Esophagus muscularis mucosa (tissue), 4 donors: ENCODE measurements around the gene ALDOB. TPM values are rescaled to one million over a fixed set of nuclear protein-coding genes. Genes with fewer than 3 reads are reported as not detected.

Source experiments
- DNase-seq: peaks from one replicate; pipeline ENCODE4 v3.0.0-alpha.2; 2017; ENCODE audit errors: extremely low spot score
- H3K27ac ChIP-seq, 4 donors: fragments of 200-600 bp; sonication (generic); replicated peaks in 1 of 4; 1 replicate in 3 of 4; 2 replicates in 1 of 4; pipeline ENCODE4 v1.5.1; 2016 to 2019; ENCODE audit warnings: mild to moderate bottlenecking in 1 of 4
- H3K27me3 ChIP-seq, 4 donors: fragments of 200-600 bp; sonication (generic); one replicate each; pipeline versions ENCODE4 v1.5.1 to v1.6.0; 2016 to 2019
- H3K36me3 ChIP-seq, 4 donors: fragments of 200-600 bp; sonication (generic); one replicate each; pipeline ENCODE4 v1.5.1; 2016 to 2019
- H3K4me1 ChIP-seq, 4 donors: fragments of 200-600 bp; sonication (generic); one replicate each; pipeline ENCODE4 v1.5.1; 2016 to 2019
- H3K4me3 ChIP-seq, 4 donors: fragments of 200-600 bp; sonication (generic); 1 replicate in 2 of 4; 2 replicates in 2 of 4; pipeline ENCODE4 v1.5.1; 2016 to 2019; ENCODE audit warnings: mild to moderate bottlenecking in 4 of 4, moderate library complexity in 1 of 4
- H3K9me3 ChIP-seq, 4 donors: fragments of 200-600 bp; sonication (generic); 1 replicate in 3 of 4; 2 replicates in 1 of 4; pipeline ENCODE4 v1.5.1; 2016 to 2019
- CTCF ChIP-seq, 3 experiments: fragments of 200-600 bp in 2 of 3; fragments of 450-650 bp in 1 of 3; sonication (generic) in 2 of 3; IDR thresholded peaks; one replicate each; pipeline ENCODE4 v1.5.1; 2017 to 2019; ENCODE audit warnings: antibody characterized with exemption in 3 of 3, mild to moderate bottlenecking in 2 of 3, moderate library complexity in 1 of 3
- EP300 ChIP-seq: sonication (generic); formaldehyde crosslinking; IDR thresholded peaks from one replicate; pipeline ENCODE4 v1.6.1; 2017; ENCODE audit warnings: antibody characterized with exemption
- POLR2A ChIP-seq: fragments of 450-650 bp; IDR thresholded peaks from one replicate; pipeline ENCODE4 v1.6.1; 2017; ENCODE audit warnings: antibody characterized with exemption, moderate library complexity, mild to moderate bottlenecking, low read depth
- POLR2AphosphoS5 ChIP-seq, 2 donors: sonication (generic); formaldehyde crosslinking; IDR thresholded peaks; one replicate each; pipeline ENCODE4 v1.6.1; 2017; ENCODE audit warnings: antibody characterized with exemption in 2 of 2
- WGBS: methylation state at CpG from one replicate; pipeline ENCODE4 v1.1.5; 2018; 5-methylcytosine and 5-hydroxymethylcytosine counted together
- intact Hi-C: fragments of 100-400 bp; cut with DNase I; formaldehyde crosslinking; loops from one replicate; pipeline ENCODE4 v1.15.1; 2023
- total RNA-seq, 4 donors: library from RNA; depleted of rRNA; stranded (reverse); fragments of >200 nt; gene quantifications; one replicate each; pipeline versions ENCODE4 v1.1.0 to v1.2.1, GENCODE V29; 2016

Gene ALDOB
- total RNA-seq, 4 donors from 2014 or later = 0.23 to 0.33 TPM; not detected in 2

GRCh38 chr9:101419863-101420262, 15.7 kb downstream of the ALDOB start:
- WGBS = 87% methylated on average over 2 of the region's 2 CpGs
- DNase-seq = no peak
- H3K4me1 ChIP-seq = no peaks in the 10 kb centered on the region
- no peaks in the 10 kb centered on the region for H3K27me3 ChIP-seq
- H3K36me3 ChIP-seq = peaks cover 0 to 3% (median 0%) of the 10 kb centered on the region in 4 donors
- H3K27ac ChIP-seq = no peak overlapping the region
- intact Hi-C loops = no loop called here
- peaks cover 0 to 39% (median 31%) of the 10 kb centered on the region in 4 donors for H3K9me3 ChIP-seq
- no peak overlapping the region for H3K4me3 ChIP-seq
- TF ChIP-seq POLR2A = no peak
- TF ChIP-seq EP300 = no peak
- no peak for TF ChIP-seq CTCF (IDR thresholded peaks at IDR 0.05)
- TF ChIP-seq POLR2AphosphoS5 (IDR thresholded peaks at IDR 0.05) = no peak

GRCh38 chr9:101418518-101419430, 16.8 kb downstream of the ALDOB start:
- Histone ChIP-seq H3K9me3 (peaks cover 0 to 49% (median 41%) of the 10 kb centered on the region in 4 donors), H3K4me3 (no peak overlapping the region), H3K27me3 (no peaks in the 10 kb centered on the region), H3K4me1 (no peaks in the 10 kb centered on the region), H3K27ac (no peak overlapping the region), H3K36me3 (peaks cover 0 to 3% (median 0%) of the 10 kb centered on the region in 4 donors)
- TF ChIP-seq CTCF (IDR thresholded peaks at IDR 0.05) (no peak), POLR2AphosphoS5 (IDR thresholded peaks at IDR 0.05) (no peak), POLR2A (no peak), EP300 (no peak)
- no peak for DNase-seq
- 70% methylated on average over 7 of the region's 7 CpGs for WGBS
- intact Hi-C loops = no loop called here

GRCh38 chr9:101417977-101418376, 17.6 kb downstream of the ALDOB start:
- DNase-seq = no peak
- H3K36me3 ChIP-seq = peaks cover 0 to 3% (median 0%) of the 10 kb centered on the region in 4 donors
- intact Hi-C loops = no loop called here
- TF ChIP-seq POLR2AphosphoS5 (IDR thresholded peaks at IDR 0.05) (no peak), CTCF (IDR thresholded peaks at IDR 0.05) (no peak), EP300 (no peak), POLR2A (no peak)
- no peaks in the 10 kb centered on the region for H3K27me3 ChIP-seq
- peaks cover 5 to 57% (median 49%) of the 10 kb centered on the region in 4 donors for H3K9me3 ChIP-seq
- H3K27ac ChIP-seq = no peak overlapping the region
- no peaks in the 10 kb centered on the region for H3K4me1 ChIP-seq
- H3K4me3 ChIP-seq = no peak overlapping the region

DNA sequence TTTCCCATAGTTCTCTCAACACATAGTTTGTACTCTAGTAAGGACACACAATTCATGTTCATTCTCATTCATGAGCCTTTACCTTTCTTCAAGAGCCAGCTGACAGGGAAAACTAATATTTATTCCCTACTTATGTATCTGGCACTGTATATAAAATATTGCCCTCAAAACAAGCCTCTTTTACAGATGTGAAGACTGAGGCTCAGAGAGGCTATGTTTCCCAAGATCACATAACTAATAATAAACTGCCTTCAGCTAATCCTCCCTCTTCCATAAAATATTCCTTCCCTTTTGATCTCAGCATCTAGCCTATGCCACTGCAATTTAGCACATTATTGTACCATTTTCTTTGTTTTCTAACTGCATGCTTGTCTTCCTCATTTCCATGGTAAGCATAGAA, 18.2 kb downstream of the ALDOB start:
- DNase-seq = no peak
- peaks cover 0 to 3% (median 0%) of the 10 kb centered on the region in 4 donors for H3K36me3 ChIP-seq
- no peaks in the 10 kb centered on the region for H3K4me1 ChIP-seq
- intact Hi-C loops = no loop called here
- peaks cover 5 to 63% (median 55%) of the 10 kb centered on the region in 4 donors for H3K9me3 ChIP-seq
- no peaks in the 10 kb centered on the region for H3K27me3 ChIP-seq
- no peak overlapping the region for H3K4me3 ChIP-seq
- H3K27ac ChIP-seq = no peak overlapping the region
- no peak for TF ChIP-seq EP300

GRCh38 chr9:101415578-101415977, 20.0 kb downstream of the ALDOB start:
- DNase-seq = no peak
- no peak for TF ChIP-seq POLR2A
- TF ChIP-seq CTCF (IDR thresholded peaks at IDR 0.05) = no peak
- no peak for TF ChIP-seq EP300
- TF ChIP-seq POLR2AphosphoS5 (IDR thresholded peaks at IDR 0.05) = no peak
- H3K27me3 ChIP-seq = no peaks in the 10 kb centered on the region
- no peak overlapping the region for H3K4me3 ChIP-seq
- peaks cover 14 to 81% (median 71%) of the 10 kb centered on the region in 4 donors for H3K9me3 ChIP-seq
- no peaks in the 10 kb centered on the region for H3K4me1 ChIP-seq
- intact Hi-C loops = no loop called here
- no peak overlapping the region for H3K27ac ChIP-seq
- peaks cover 0 to 3% (median 0%) of the 10 kb centered on the region in 4 donors for H3K36me3 ChIP-seq
